Measurements from ENCODE around the gene NEDD8. TPM values are rescaled to one million over a fixed set of nuclear protein-coding genes. Genes with fewer than 3 reads are reported as not detected.

The NEDD8 gene
- total and polyA plus RNA-seq, 10 donors = 98.6 to 237 (median 127) TPM

- Histone ChIP-seq H3K9me3 (no peaks in the 10 kb centered on the region), H3K4me3 (peak within 1 kb of the TSS; percentile 58 to 90 (median 68)), H3K27ac (peak within 1 kb of the TSS; percentile 93 to 100 (median 98)), H3K4me1 (peaks cover 24 to 70% (median 49%) of the 10 kb centered on the region in 6 donors), H3K27me3 (replicated peaks in 1 of 7) (no peaks in the 10 kb centered on the region), H3K36me3 (peaks cover 0 to 64% (median 38%) of the 10 kb centered on the region in 6 donors)
- WGBS, 5 donors = 0 to 1% (median 0%) methylated on average over 42 to 53 of the region's 53 CpGs
- peak; percentile 100 for TF ChIP-seq POLR2AphosphoS5 (IDR thresholded peaks at IDR 0.05)
- peak in 5 of 11 experiments; percentile 31 to 44 (median 40) for TF ChIP-seq CTCF (IDR thresholded peaks at IDR 0.05 in 8 of 11, conservative IDR thresholded peaks at IDR 0.05 in 3 of 11)
- peak; percentile 57 to 88 (median 83) for TF ChIP-seq POLR2A (IDR thresholded peaks at IDR 0.05)
- DNase-seq = peak; percentile 99
- intact Hi-C loops (cut with DNase I; ENCODE audit: low total_unique reads) = no loop called here
Observed at GRCh38 chr14:24212924-24213865, 19.0 kb downstream of the NEDD8 start, which contains the start of gene CHMP4A. Gene CHMP4A, minus strand, starts transcription at chr14:24213488. Its CDS starts 49 bp downstream, at chr14:24213439.

DNA sequence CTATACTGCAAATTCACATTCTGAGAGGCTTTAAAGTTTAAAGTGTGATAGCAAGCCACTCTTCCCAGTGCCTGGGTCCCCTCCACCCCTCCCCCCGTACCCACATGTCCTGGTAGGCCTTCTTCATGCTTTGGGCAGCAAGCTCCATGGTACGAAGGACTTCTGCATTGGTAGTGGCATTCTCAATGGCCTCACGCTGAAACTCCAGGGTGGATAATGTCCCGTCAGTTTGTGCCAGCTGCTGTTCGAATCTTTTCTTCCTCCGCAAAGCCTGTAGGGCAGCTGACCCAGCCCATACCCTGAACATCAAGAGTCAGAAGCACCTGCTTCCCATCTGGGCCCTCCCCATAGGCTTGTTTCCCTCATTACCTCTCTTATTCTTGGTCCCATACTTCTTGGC lies 20.9 kb downstream of the NEDD8 start:
- intact Hi-C loops (cut with DNase I; ENCODE audit: low total_unique reads) = no loop called here
- DNase-seq = no peak
- peaks cover 23 to 84% (median 48%) of the 10 kb centered on the region in 6 donors for H3K4me1 ChIP-seq
- H3K36me3 ChIP-seq = peaks cover 2 to 64% (median 50%) of the 10 kb centered on the region in 6 donors
- no peaks in the 10 kb centered on the region for H3K27me3 ChIP-seq (replicated peaks in 1 of 7)
- TF ChIP-seq POLR2AphosphoS5 (IDR thresholded peaks at IDR 0.05) (no peak), CTCF (IDR thresholded peaks at IDR 0.05 in 8 of 11, conservative IDR thresholded peaks at IDR 0.05 in 3 of 11) (no peak), POLR2A (IDR thresholded peaks at IDR 0.05) (no peak)
- WGBS, 5 donors = 92 to 96% (median 95%) methylated on average over 6 of the region's 6 CpGs
- no peak overlapping the region for H3K4me3 ChIP-seq
- no peak overlapping the region for H3K27ac ChIP-seq
- H3K9me3 ChIP-seq = no peaks in the 10 kb centered on the region

GRCh38 chr14:24207625-24208024 lies 24.5 kb downstream of the NEDD8 start:
- H3K36me3 ChIP-seq = peaks cover 5 to 91% (median 58%) of the 10 kb centered on the region in 6 donors
- 98 to 100% (median 100%) methylated on average over 2 of the region's 2 CpGs for WGBS, 5 donors
- H3K4me1 ChIP-seq = peaks cover 6 to 56% (median 19%) of the 10 kb centered on the region in 6 donors
- peak overlapping the region in 1 of 8 donors; percentile 40 for H3K27ac ChIP-seq
- no peak for DNase-seq
- H3K27me3 ChIP-seq (replicated peaks in 1 of 7) = no peaks in the 10 kb centered on the region
- no peak overlapping the region for H3K4me3 ChIP-seq
- intact Hi-C loops (cut with DNase I; ENCODE audit: low total_unique reads) = no loop called here
- H3K9me3 ChIP-seq = no peaks in the 10 kb centered on the region
- TF ChIP-seq CTCF (IDR thresholded peaks at IDR 0.05 in 8 of 11, conservative IDR thresholded peaks at IDR 0.05 in 3 of 11) (no peak), POLR2AphosphoS5 (IDR thresholded peaks at IDR 0.05) (no peak), POLR2A (IDR thresholded peaks at IDR 0.05) (no peak)

DNA sequence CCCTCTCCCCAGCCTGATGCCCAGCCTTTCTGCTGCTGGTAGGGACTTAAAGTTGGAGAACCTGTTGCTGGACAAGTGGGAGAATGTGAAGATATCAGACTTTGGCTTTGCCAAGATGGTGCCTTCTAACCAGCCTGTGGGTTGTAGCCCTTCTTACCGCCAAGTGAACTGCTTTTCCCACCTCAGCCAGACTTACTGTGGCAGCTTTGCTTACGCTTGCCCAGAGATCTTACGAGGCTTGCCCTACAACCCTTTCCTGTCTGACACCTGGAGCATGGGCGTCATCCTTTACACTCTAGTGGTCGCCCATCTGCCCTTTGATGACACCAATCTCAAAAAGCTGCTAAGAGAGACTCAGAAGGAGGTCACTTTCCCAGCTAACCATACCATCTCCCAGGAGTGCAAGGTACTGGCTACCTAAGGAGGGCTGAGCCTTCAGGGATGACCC lies 25.0 kb downstream of the NEDD8 start:
- WGBS, 5 donors = 62 to 88% (median 80%) methylated on average over 5 of the region's 5 CpGs
- no peaks in the 10 kb centered on the region for H3K27me3 ChIP-seq (replicated peaks in 1 of 7)
- no peak overlapping the region for H3K4me3 ChIP-seq
- intact Hi-C loops (cut with DNase I; ENCODE audit: low total_unique reads) = no loop called here
- peaks cover 0 to 5% (median 0%) of the 10 kb centered on the region in 8 donors for H3K9me3 ChIP-seq
- peaks cover 1 to 51% (median 14%) of the 10 kb centered on the region in 6 donors for H3K4me1 ChIP-seq
- H3K27ac ChIP-seq = peak overlapping the region in 1 of 8 donors; percentile 40
- H3K36me3 ChIP-seq = peaks cover 5 to 96% (median 58%) of the 10 kb centered on the region in 6 donors
- no peak for DNase-seq
- TF ChIP-seq CTCF (IDR thresholded peaks at IDR 0.05 in 8 of 11, conservative IDR thresholded peaks at IDR 0.05 in 3 of 11) = no peak
- no peak for TF ChIP-seq POLR2AphosphoS5 (IDR thresholded peaks at IDR 0.05)
- no peak for TF ChIP-seq POLR2A (IDR thresholded peaks at IDR 0.05)

Data from spleen (tissue), 11 donors.